ENCODE results near the gene USP38.
"Not testable (repeated sequence)": the region's sequence is repeated elsewhere in the genome, so short reads cannot be mapped to it uniquely, and the experiment has no call there.

Gene USP38, protein sequence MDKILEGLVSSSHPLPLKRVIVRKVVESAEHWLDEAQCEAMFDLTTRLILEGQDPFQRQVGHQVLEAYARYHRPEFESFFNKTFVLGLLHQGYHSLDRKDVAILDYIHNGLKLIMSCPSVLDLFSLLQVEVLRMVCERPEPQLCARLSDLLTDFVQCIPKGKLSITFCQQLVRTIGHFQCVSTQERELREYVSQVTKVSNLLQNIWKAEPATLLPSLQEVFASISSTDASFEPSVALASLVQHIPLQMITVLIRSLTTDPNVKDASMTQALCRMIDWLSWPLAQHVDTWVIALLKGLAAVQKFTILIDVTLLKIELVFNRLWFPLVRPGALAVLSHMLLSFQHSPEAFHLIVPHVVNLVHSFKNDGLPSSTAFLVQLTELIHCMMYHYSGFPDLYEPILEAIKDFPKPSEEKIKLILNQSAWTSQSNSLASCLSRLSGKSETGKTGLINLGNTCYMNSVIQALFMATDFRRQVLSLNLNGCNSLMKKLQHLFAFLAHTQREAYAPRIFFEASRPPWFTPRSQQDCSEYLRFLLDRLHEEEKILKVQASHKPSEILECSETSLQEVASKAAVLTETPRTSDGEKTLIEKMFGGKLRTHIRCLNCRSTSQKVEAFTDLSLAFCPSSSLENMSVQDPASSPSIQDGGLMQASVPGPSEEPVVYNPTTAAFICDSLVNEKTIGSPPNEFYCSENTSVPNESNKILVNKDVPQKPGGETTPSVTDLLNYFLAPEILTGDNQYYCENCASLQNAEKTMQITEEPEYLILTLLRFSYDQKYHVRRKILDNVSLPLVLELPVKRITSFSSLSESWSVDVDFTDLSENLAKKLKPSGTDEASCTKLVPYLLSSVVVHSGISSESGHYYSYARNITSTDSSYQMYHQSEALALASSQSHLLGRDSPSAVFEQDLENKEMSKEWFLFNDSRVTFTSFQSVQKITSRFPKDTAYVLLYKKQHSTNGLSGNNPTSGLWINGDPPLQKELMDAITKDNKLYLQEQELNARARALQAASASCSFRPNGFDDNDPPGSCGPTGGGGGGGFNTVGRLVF

DNA sequence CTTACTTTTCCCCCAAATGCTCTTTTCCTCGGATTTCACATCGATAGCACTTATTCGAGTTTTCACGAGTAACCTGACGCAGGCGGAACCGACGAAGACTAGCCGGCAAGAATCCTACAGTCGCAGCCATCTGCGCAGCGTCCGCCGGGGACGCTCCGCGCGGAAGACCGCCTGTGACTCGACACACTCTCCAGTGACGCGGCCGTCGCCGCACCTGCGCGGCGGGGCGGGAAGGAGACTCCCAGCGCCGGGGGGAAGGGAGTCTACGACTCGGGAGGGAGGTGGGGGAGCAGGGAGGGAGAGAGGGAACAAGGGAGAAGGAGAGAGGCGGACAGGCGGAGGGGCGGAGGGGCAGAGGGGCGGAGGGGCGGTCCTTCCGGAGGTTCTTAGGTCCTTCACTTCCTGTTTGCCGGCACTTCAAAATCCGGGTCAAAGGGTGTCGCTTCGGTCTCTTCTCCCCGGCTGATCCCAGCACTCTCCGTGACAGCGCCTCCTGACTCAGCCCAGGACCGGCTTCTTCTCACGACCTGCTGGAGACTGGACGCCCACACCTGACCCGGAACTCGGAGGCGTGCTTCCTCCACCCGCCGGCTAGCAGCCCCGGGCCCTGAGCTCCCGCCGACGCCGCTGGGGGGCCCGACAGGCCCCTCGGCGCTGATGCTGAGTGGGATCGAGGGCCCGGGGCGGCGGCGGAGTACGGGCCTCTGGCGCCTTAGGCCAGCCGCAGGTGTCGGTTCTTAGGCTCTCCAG, at the start of gene USP38:
TSS of gene USP38 (plus strand) at position 415 of the 750 bp plus-strand sequence. CDS start 534 bp downstream, outside the sequence.
- DNase-seq (ENCODE audit: low read depth in 2 of 2, low spot score in 1 of 2) = peak; percentile 75 to 79

DNA sequence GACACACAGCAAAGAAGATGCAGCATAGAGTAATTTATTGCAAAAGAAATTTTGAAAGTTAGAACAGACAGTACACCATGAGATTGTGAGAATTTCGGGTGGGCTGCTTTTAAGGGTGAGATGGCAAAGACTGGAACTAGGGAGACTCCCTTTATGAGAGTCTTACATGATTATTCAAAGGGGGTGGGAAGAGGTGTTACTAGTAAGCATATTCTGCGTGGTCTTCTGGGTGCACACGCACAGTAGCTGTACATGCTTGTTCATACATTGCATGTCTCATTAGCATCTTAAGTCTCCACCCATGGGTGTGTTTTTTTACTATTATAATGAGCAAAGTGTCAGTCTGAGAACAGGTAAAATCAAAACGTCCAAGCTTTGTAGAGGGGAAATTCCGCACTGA, 49.4 kb upstream of the USP38 start:
- DNase-seq (ENCODE audit: low read depth in 2 of 2, low spot score in 1 of 2) = no peak

DNA sequence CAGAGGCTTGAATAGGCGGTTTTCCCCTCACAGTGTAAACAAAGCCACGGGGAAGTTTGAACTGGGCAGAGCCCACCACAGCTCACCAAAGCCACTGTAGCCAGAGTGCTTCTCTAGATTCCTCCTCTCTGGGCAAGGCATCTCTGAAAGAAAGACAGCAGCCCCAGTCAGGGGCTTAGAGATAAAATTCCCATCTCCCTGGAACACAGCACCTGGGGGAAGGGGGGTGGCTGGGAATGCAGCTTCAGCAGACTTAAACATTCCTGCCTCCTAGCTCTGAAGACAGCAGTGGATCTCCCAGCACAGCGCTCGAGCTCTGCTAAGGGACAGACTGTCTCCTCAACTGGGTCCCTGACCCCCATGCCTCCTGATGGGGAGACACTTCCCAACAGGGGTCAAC, 44.0 kb upstream of the USP38 start:
- DNase-seq (ENCODE audit: low read depth in 2 of 2, low spot score in 1 of 2) = no peak

DNA sequence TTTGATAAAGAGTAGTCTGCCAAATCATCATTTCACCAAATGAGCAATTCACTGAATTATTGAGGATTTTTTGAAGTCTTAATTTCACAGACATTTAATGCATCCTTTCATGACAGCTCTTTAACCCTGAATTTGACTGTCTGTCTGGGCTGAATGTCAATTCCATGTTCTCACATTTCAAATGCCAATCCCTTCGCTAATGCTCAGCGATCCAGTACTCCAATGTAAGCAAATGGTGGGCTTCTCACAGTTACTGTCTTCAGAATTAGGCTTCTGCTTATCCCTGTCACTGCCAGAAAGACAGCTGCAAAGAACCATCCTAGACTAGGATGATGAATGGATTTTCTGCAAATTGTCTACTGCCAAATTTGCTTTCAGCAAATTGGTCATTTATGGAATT, 36.2 kb upstream of the USP38 start:
- DNase-seq (ENCODE audit: low read depth in 2 of 2, low spot score in 1 of 2) = no peak

DNA sequence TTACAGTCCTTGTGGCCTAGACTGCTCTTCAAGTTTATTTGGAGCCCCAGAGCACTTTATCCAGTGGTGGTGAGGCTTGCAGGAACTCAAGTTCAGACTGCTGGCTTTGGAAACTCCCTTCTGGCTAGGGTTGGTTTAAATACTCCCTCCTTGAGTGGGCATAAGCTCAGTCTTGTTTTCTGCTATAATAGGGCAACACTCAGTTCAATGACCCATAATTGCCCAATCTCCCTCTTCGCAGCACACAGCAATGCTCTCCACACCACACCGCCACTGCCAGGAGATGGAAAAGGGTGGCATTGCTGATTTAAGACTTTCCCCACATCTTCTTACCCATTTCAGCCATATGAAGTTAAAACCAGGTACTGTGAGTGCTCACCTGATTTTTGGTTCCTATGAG, 27.9 kb upstream of the USP38 start:
- DNase-seq (ENCODE audit: low read depth in 2 of 2, low spot score in 1 of 2) = no peak

DNA sequence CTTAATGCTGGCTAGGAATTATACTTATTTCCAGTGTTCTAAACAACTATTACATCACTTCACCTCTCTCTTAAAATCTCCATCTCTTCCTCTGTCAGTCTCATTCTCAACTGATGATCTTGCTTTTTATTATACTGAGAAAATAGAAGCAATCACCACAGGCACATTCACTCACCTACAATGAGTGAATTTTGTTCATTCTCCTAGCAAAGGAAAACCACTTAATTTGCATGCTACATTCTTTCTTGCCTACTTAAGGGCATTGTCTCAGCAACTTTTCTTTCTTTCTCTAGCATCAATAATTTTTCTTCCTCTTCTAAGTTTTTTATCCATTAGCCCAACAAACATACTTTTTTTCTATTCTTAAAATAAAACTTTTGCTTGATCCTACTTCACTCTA, 21.1 kb upstream of the USP38 start:
- DNase-seq (ENCODE audit: low read depth in 2 of 2, low spot score in 1 of 2) = no peak

DNA sequence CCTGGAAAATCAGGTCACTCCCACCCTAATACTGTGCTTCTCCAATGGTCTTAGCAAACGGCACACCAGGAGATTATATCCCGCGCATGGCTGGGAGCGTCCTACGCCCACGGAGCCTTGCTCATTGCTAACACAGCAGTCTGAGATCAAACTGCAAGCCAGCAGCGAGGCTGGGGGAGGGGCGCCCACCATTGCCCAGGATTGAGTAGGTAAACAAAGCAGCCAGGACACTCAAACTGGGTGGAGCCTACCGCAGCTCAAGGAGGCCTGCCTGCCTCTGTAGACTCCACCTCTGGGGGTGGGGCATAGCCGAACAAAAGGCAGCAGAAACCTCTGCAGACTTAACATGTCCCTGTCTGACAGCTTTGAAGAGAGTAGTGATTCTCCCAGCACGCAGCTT, 18.0 kb upstream of the USP38 start:
- not testable (repeated sequence) for DNase-seq (ENCODE audit: low read depth in 2 of 2, low spot score in 1 of 2)

DNA sequence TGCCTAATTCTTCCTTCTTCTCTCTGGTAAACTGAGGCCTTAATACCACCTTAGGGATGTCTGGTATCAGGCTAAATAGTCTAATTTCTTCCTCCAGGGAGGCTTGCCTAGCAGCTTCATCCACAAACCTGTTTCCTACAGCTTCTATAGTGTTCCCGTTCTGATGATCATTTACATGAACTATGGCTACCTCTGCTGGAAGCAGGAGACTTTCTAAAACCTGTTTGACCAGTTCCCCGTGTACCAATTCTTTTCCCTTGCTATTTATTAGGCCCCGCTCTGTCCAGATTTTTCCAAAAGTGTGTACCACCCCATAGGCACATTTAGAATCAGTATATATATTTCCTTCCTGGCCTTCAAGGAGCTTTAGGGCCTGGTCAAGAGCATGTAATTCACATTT, 5.8 kb upstream of the USP38 start:
- no peak for DNase-seq (ENCODE audit: low read depth in 2 of 2, low spot score in 1 of 2)

DNA sequence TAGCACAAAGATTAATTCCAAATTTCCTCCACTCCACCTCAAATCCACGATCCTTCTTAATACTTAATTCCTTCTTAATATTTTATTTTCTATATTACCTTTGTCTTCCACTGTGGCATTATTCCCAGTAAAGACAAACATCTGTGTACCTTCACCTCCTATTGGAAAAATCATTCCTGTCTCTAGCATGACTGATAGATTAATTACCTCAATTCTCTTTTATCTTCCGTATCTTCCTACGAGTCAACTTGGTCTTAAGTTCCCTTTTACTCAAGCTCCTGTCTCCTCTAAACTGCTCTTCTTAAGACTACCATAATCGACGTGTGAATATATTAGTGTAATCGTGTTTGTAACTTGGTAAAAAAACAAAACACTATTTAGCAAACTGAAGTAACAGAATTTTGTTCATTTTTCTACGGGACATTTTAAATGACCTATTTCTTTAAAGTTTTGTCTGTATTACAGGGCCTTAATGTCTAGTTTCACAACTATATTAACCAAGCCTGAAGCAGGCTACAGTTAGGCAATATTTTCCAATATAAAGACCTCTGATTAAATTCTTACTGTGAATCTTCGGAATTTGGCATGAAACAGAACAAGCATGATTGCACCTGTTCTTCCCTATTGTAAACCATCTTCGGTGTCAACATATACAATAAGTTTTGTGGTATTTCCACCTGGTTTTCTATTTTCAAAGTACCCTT, 1.1 kb upstream of the USP38 start:
- DNase-seq (ENCODE audit: low read depth in 2 of 2, low spot score in 1 of 2) = no peak

DNA sequence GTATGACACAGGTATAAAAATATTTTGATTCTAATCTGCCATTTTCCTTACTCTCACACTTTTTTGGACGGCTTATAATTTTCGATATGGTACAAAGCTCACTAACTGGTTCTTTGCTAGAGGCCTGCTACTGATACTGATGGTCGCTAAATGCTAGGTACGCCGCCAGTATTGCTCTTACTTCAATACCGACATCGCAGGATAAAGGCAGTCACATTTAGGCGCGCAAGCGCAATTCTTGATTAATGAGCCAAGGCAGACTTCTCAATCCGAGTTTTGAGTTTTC, 557 bp upstream of the USP38 start:
- DNase-seq (ENCODE audit: low read depth in 2 of 2, low spot score in 1 of 2) = no peak

DNA sequence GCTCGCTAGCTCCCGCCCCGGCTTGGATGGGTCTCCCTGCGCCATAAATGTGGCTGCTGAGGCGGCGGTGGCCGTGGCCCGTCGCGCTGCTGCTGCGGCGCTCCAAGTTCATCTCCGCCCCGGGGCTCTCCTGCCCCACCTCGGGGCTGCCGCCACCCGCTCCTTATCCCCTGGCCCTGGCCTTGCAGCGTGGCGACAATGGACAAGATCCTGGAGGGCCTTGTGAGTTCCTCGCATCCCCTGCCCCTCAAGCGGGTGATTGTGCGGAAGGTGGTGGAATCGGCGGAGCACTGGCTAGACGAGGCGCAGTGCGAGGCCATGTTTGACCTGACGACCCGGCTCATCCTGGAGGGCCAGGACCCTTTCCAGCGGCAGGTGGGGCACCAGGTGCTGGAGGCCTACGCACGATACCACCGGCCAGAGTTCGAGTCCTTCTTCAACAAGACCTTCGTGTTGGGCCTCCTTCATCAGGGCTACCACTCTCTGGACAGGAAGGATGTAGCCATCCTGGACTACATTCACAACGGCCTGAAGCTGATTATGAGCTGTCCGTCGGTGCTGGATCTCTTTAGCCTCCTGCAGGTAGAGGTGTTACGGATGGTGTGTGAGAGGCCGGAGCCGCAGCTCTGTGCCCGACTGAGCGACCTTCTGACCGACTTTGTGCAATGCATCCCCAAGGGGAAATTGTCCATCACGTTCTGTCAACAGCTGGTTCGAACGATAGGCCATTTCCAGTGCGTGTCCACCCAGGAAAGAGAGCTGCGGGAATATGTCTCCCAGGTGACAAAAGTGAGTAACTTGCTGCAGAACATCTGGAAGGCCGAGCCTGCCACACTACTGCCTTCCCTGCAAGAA, 763 bp downstream of the USP38 start:
- peak in 1 of 2 donors; percentile 7 for DNase-seq (ENCODE audit: low read depth in 2 of 2, low spot score in 1 of 2)

DNA sequence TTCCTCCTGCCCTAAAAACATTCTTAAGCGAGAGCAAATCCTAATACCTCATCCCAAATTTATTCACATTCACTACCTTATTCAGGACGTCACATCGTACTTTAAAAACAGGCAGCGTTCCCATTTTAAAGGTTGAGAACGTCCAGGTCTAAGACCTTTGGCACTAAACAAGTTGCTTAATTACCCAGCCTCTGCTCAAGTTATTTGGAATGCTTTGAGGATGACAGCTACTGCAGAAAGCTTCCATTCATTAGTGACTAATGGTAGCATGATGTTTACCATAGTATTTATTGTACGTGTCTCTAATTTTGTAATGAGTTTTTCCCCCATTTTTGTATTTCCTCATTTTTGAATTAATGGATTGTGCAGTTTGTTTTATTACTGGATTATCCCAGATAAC, 1.5 kb downstream of the USP38 start:
- no peak for DNase-seq (ENCODE audit: low read depth in 2 of 2, low spot score in 1 of 2)

DNA sequence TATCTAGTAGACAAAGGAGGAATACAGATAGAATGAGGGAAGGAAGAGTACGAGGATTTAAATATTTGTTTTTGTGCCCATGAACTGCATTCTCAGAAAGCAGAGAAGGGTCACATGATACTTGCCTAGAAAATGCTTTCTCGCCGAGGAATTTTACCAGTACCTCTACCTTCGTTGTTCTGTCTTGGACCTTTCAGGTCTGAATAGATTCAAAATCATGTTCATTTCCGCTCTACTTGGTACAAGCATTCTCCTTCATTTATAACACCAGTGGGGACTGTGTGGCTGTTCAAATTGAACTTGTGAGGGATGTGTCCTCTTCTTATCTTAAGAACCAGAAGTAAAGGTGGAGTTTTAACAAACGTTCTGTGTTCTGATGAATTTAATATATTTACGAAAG, 1.9 kb downstream of the USP38 start:
- DNase-seq (ENCODE audit: low read depth in 2 of 2, low spot score in 1 of 2) = no peak

DNA sequence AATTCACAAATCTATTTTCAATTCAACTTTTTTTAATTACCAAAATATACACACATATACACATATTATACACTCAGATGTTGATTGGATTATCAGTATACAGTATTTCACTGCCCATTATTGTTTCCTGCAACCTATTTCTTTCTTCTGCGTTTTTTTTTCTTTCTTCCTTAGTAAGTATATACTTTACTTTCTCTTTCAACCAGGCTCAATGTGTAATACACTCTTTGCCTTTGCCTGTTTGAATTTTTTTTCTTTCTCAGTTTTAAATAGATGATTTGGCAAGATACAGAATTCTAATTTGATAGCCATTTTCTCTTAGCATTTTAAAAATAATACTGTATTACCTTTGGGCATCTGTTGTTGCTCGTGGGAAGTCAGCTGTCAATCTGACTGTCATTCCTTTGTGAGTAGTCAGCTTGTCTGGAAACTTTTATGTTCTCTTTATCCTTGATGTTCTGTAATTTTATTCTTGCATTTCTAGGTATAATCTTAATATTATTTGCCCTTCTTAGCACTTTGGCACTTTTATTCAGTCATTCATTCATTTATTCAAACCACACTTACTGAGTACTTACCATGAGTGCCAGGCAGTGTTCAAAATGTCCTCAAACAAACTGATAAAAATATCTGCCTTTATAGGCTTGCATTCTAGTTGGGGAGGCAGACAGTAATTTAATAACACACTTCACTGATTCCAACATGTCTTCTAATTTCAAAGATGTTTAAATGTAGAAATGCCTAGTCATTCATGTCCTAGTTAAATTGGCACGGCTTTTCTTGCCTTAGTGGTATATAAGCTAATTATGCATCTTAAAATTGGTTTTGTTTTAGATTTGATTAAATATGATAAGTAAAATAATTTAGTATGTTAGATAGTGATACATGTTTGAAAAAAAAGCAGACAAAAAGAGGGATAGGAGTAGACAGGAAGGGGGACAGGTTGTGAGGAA, 3.7 kb downstream of the USP38 start:
- no peak for DNase-seq (ENCODE audit: low read depth in 2 of 2, low spot score in 1 of 2)

DNA sequence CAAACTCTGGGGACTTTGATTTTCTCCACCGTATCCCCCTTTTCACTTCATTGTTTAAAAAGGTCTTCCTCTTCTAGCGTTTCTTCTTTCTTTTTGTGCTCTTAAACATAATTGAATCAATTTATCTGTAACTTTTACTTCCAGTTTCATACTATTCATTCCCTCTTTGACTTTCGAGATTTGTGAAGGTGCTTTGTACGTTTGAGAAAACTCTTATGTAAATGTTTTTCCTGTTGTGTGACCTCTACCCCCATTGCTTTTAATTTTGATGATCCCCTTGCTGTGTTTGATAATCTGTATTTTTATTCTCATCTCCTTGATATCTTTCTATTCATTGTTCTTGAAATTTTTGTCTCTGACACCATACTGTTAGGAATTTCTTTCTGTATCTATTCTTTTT, 4.8 kb downstream of the USP38 start:
- no peak for DNase-seq (ENCODE audit: low read depth in 2 of 2, low spot score in 1 of 2)

DNA sequence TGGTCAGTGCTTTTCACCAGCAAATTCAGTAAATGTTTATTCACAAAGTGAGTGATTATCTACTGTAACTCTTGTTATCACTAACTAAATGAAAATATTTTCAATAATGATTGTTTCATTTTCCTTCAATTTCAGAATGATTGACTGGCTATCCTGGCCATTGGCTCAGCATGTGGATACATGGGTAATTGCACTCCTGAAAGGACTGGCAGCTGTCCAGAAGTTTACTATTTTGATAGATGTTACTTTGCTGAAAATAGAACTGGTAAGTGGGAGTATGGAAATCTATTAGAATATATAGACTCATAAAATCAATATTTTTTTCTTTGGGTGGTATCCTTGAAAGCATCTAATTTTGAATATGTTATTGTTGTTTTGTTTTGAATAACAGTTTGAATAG, 10.9 kb downstream of the USP38 start:
- no peak for DNase-seq (ENCODE audit: low read depth in 2 of 2, low spot score in 1 of 2)

DNA sequence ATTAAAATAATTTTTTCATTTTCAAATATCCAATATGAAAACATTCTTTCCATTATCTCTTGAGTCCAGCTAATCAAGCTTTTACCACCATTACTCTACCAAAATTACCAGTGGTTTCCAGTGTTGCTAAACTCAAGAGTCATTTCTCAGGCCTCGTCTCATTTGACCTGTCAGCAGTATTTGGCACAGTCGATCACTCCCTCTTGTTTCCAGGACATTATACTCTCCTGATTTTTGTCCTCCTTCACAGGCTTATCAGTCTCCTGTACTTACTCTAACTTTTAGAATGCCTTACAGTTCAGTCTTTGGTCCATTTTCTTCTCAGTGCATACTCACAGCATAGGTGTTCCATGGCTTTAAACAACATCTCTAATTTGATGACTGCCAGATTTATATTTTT, 11.6 kb downstream of the USP38 start:
- no peak for DNase-seq (ENCODE audit: low read depth in 2 of 2, low spot score in 1 of 2)

DNA sequence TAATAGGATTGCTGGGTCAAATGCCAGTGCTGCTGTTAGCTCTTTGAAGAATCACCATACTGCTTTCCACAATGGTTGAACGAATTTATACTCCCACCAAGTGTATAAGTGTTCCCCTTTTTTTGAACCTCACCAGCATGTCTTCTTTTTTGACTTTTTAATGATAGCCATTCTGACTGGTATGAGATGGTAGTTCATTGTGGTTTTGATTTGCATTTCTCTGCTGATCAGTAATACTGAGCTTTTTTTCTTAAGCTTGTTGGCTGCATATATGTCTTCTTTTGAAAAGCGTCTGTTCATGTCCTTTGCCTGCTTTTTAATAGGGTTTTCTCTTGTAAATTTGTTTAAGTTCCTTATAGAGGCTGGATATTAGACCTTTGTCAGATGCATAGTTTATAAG, 14.8 kb downstream of the USP38 start:
- no peak for DNase-seq (ENCODE audit: low read depth in 2 of 2, low spot score in 1 of 2)

DNA sequence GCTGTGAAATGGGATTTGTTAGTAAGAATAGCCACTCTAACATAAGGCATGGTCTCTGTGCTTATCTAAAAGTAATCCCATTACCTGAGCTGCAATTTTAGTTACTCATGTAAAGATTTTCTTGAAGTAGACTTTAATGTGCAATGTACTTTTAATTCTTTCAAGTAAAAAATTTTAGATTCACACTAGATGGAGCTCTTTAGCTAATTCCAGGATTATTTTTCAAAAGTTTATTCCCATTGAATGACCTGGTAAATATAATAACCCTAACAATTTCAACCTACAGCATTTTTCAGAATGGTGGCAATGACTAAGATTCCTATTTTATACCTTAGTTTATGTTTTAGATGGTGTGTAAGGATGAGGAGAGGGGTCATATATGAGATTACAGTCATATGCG, 18.1 kb downstream of the USP38 start:
- DNase-seq (ENCODE audit: low read depth in 2 of 2, low spot score in 1 of 2) = no peak

All from stimulated activated CD8-positive, alpha-beta memory T cell treated with anti-CD3 and anti-CD28 coated beads, Interleukin-4, amount 100 ng/mL, for 4 hours (primary cell).